ENCODE results near the gene DCN.
A peak's percentile ranks its signal among the peaks of the same experiment; 100 is the strongest.

Gene DCN

GRCh38 chr12:91182636-91183455 is at the start of gene DCN:
TSS of gene DCN (minus strand) at chr12:91182817. CDS start at chr12:91178552, 4,265 bp downstream.
- no peaks in the 10 kb centered on the region for H3K9me3 ChIP-seq
- peak within 1 kb of the TSS; percentile 45 to 46 for H3K27ac ChIP-seq
- peaks cover 0 to 21% (median 4%) of the 10 kb centered on the region in 4 donors for H3K4me1 ChIP-seq
- no peaks in the 10 kb centered on the region for H3K36me3 ChIP-seq
- peak within 1 kb of the TSS; percentile 12 to 18 for H3K4me3 ChIP-seq
- no peak for DNase-seq
- TF ChIP-seq, protein P1, sequence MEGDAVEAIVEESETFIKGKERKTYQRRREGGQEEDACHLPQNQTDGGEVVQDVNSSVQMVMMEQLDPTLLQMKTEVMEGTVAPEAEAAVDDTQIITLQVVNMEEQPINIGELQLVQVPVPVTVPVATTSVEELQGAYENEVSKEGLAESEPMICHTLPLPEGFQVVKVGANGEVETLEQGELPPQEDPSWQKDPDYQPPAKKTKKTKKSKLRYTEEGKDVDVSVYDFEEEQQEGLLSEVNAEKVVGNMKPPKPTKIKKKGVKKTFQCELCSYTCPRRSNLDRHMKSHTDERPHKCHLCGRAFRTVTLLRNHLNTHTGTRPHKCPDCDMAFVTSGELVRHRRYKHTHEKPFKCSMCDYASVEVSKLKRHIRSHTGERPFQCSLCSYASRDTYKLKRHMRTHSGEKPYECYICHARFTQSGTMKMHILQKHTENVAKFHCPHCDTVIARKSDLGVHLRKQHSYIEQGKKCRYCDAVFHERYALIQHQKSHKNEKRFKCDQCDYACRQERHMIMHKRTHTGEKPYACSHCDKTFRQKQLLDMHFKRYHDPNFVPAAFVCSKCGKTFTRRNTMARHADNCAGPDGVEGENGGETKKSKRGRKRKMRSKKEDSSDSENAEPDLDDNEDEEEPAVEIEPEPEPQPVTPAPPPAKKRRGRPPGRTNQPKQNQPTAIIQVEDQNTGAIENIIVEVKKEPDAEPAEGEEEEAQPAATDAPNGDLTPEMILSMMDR (IDR thresholded peaks at IDR 0.05): no peak
- H3K27me3 ChIP-seq: no peaks in the 10 kb centered on the region
- intact Hi-C loops (cut with DNase I; ENCODE audit: low total_unique reads): no loop called here

GRCh38 chr12:91230841-91231240 is 48.2 kb upstream of the DCN start:
- no peaks in the 10 kb centered on the region for H3K9me3 ChIP-seq
- TF ChIP-seq, protein P1 (IDR thresholded peaks at IDR 0.05): no peak
- H3K4me1 ChIP-seq: no peaks in the 10 kb centered on the region
- no peak overlapping the region for H3K27ac ChIP-seq
- H3K4me3 ChIP-seq: no peak overlapping the region
- H3K27me3 ChIP-seq: no peaks in the 10 kb centered on the region
- DNase-seq: no peak
- no peaks in the 10 kb centered on the region for H3K36me3 ChIP-seq
- intact Hi-C loops (cut with DNase I; ENCODE audit: low total_unique reads): no loop called here

DNA sequence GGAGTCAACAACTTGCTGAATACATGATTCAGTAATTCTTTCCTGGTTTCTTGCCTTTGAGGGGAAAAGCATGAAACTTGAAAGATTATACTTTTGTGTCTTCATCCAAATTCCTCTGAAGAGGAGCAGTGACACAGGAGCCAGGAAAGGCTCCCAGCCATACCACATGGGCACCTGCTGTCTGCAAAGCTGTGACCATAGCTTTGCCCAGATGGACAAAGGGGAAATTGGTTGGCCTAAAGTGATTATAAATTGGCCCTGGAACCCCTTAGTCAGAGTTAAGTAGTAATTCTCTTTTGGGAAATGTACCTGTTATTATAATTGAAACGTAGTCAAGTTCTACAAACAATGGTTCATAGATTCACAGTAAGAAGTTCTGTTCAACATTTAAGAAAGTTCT is 44.3 kb upstream of the DCN start:
- no peak overlapping the region for H3K4me3 ChIP-seq
- H3K27me3 ChIP-seq: no peaks in the 10 kb centered on the region
- intact Hi-C loops (cut with DNase I; ENCODE audit: low total_unique reads): no loop called here
- no peaks in the 10 kb centered on the region for H3K4me1 ChIP-seq
- H3K27ac ChIP-seq: no peak overlapping the region
- H3K36me3 ChIP-seq: no peaks in the 10 kb centered on the region
- no peaks in the 10 kb centered on the region for H3K9me3 ChIP-seq
- no peak for DNase-seq
- TF ChIP-seq, protein P1 (IDR thresholded peaks at IDR 0.05): no peak

GRCh38 chr12:91225316-91225715 is 42.7 kb upstream of the DCN start:
- Histone ChIP-seq H3K4me1 (no peaks in the 10 kb centered on the region), H3K27ac (no peak overlapping the region), H3K27me3 (no peaks in the 10 kb centered on the region), H3K36me3 (no peaks in the 10 kb centered on the region), H3K9me3 (no peaks in the 10 kb centered on the region), H3K4me3 (no peak overlapping the region)
- TF ChIP-seq, protein P1 (IDR thresholded peaks at IDR 0.05): no peak
- intact Hi-C loops (cut with DNase I; ENCODE audit: low total_unique reads): no loop called here
- DNase-seq: no peak

GRCh38 chr12:91224401-91224800 is 41.8 kb upstream of the DCN start:
- TF ChIP-seq, protein P1 (IDR thresholded peaks at IDR 0.05): no peak
- H3K4me3 ChIP-seq: no peak overlapping the region
- no peaks in the 10 kb centered on the region for H3K4me1 ChIP-seq
- intact Hi-C loops (cut with DNase I; ENCODE audit: low total_unique reads): no loop called here
- no peaks in the 10 kb centered on the region for H3K36me3 ChIP-seq
- H3K27me3 ChIP-seq: no peaks in the 10 kb centered on the region
- H3K9me3 ChIP-seq: no peaks in the 10 kb centered on the region
- no peak overlapping the region for H3K27ac ChIP-seq
- DNase-seq: no peak
